ENCODE measurements around the gene CAPS2.

Gene CAPS2

DNA sequence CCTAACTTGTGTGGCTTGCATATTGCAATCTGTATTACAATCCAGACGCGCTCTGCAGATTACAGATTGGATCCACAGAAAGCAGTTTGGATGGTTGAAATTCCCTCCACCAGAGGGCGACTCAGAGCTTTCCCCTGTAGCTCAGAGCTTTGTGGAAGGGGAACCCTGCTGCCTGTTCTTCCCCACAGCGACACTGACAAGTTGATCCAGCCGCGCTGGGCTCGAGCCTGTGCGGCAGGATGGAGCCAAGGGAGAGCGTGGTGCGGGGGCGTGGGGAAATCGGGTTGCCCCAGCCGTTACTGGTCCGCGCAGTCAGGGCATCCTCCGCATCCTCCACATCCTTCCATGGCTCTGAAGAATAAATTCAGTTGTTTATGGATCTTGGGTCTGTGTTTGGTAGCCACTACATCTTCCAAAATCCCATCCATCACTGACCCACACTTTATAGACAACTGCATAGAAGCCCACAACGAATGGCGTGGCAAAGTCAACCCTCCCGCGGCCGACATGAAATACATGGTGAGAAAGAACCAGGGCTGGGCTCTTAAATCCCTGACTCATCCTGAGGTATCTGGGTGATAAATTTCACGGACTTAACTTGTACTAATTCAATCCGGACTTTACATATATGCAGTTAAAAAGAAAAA is 4.4 kb upstream of the CAPS2 start, which contains the start of gene GLIPR1L1:
Gene GLIPR1L1 (plus strand): TSS at position 287 of the 647 bp plus-strand sequence. CDS start 59 bp downstream, at position 346.
- peak within 1 kb of the TSS; percentile 56 for H3K4me3 ChIP-seq (replicated peaks; ENCODE audit: low read depth, low read length)
- TF ChIP-seq, protein P1, sequence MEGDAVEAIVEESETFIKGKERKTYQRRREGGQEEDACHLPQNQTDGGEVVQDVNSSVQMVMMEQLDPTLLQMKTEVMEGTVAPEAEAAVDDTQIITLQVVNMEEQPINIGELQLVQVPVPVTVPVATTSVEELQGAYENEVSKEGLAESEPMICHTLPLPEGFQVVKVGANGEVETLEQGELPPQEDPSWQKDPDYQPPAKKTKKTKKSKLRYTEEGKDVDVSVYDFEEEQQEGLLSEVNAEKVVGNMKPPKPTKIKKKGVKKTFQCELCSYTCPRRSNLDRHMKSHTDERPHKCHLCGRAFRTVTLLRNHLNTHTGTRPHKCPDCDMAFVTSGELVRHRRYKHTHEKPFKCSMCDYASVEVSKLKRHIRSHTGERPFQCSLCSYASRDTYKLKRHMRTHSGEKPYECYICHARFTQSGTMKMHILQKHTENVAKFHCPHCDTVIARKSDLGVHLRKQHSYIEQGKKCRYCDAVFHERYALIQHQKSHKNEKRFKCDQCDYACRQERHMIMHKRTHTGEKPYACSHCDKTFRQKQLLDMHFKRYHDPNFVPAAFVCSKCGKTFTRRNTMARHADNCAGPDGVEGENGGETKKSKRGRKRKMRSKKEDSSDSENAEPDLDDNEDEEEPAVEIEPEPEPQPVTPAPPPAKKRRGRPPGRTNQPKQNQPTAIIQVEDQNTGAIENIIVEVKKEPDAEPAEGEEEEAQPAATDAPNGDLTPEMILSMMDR (IDR thresholded peaks at IDR 0.05; ENCODE audit: low read length, missing control alignments) = peak; percentile 86
- peak; percentile 92 for DNase-seq (ENCODE audit: low read depth)

DNA sequence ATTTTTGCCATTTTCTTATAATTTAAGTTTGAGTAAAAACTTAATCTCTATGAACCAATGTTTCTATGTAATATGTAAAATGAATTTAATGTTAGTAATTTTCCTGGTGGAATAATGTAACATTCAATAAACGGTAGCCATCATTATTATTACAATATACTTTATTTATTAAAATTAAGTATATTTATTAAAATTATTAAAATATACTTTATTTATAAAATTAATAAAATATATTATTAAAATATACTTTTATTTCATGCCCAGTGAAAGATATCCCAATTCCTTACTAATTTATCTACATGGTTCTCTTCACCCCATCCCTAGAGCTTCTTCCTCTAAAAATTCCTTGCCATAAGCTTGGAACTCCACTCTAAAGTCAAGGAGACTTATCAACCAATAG is 2.5 kb downstream of the CAPS2 start:
- H3K4me3 ChIP-seq (replicated peaks; ENCODE audit: low read depth, low read length) = no peak overlapping the region
- TF ChIP-seq, protein P1 (IDR thresholded peaks at IDR 0.05; ENCODE audit: low read length, missing control alignments) = no peak
- DNase-seq (ENCODE audit: low read depth) = no peak

DNA sequence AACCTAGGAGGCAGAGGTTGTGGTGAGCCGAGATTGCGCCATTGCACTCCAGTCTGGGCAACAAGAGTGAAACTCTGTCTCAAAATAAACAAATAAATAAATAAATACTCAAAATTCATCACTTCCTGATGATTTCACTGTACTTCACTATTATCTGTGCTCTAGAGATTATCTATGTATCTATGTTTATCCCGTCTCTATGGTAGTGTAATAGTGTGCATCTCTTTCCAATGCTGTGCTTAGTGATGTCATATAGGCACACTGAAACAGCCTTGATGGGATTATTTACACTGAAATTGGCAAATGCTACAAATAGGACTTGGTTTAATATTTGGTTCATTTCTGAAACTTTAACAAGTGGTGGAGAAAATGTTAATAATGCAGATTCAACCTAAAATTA is 6.5 kb downstream of the CAPS2 start:
- TF ChIP-seq, protein P1 (IDR thresholded peaks at IDR 0.05; ENCODE audit: low read length, missing control alignments) = no peak
- peak; percentile 20 for DNase-seq (ENCODE audit: low read depth)
- no peak overlapping the region for H3K4me3 ChIP-seq (replicated peaks; ENCODE audit: low read depth, low read length)

DNA sequence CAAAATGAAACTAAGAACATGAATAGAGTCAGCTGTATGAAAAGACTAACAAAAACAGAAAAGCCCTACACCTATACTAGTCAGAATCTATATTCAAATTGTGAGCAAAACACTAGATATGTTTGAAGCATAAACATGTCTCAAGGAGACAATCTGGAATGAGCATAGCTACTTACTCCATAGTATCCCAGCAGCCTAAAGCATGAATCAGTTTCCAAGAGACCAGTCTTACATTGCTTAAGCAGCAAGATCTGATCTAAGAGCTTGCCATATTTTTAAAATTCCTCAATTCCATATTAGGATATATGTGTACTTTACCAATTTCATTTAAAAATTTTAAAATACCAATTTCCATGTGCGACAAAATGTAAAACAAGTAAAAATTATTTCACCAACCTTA is 7.7 kb downstream of the CAPS2 start:
- DNase-seq (ENCODE audit: low read depth) = peak; percentile 51
- TF ChIP-seq, protein P1 (IDR thresholded peaks at IDR 0.05; ENCODE audit: low read length, missing control alignments) = no peak
- H3K4me3 ChIP-seq (replicated peaks; ENCODE audit: low read depth, low read length) = no peak overlapping the region

DNA sequence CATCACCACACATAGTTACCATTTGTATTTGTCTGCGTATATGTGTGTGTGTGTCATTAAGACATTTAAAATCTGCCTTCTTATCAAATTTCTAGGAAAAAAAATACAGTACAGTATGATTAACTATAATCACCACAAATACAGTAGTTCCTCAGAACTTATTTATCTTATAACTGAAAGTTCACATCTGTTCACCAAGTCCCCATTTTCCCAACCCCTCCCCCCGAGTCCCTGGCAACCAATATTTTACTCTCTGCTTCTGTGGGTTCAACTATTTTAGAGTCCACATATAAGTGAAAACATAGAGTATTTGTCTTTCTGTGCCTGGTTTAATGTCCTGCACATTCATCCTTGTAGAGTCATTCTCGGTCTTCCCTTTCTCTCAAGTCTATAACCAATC is 12.3 kb downstream of the CAPS2 start:
- TF ChIP-seq, protein P1 (IDR thresholded peaks at IDR 0.05; ENCODE audit: low read length, missing control alignments) = no peak
- DNase-seq (ENCODE audit: low read depth) = no peak
- H3K4me3 ChIP-seq (replicated peaks; ENCODE audit: low read depth, low read length) = no peak overlapping the region

DNA sequence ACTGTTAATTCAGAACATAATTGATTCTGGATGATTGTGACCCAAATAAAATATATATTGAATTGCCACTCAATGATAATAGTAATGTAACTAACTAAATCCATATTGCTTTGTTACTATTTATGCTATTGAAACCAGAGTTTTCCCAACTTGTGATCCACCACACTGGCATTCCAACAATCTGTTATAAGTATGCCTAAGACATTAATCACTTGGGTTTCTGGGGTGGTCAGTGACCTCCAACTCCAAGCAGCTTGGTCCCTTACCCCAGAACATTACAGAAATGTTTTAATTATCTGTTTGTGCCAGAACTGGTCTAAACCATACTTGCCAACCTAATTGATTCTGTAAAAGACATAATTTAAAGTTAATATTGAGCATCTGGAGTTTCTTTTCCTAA is 14.6 kb downstream of the CAPS2 start:
- DNase-seq (ENCODE audit: low read depth) = peak; percentile 41
- no peak overlapping the region for H3K4me3 ChIP-seq (replicated peaks; ENCODE audit: low read depth, low read length)
- TF ChIP-seq, protein P1 (IDR thresholded peaks at IDR 0.05; ENCODE audit: low read length, missing control alignments) = no peak

DNA sequence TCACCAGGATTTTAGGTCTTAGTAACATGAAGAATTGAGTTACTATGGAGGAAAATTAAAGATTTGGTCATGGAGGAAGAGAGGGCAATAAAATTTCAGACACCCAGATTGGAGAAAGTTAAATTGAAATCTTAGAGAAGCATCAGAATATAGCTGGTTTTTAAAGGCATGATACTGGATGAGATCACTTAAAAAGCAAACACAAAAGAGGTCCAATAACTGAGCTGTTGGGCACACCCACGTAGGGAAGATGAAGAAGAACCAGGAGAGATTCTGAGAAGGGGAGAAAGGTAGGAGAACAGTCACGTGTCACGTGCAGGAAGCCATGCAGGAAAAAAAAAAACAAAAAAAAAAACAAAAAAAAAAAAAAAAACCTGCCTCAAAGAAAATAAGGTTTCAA is 18.8 kb downstream of the CAPS2 start:
- TF ChIP-seq, protein P1 (IDR thresholded peaks at IDR 0.05; ENCODE audit: low read length, missing control alignments) = no peak
- DNase-seq (ENCODE audit: low read depth) = no peak
- H3K4me3 ChIP-seq (replicated peaks; ENCODE audit: low read depth, low read length) = no peak overlapping the region
